ENCODE data around the gene MEIS1.
A peak's percentile ranks its signal among the peaks of the same experiment; 100 is the strongest.

MEIS1 gene

DNA sequence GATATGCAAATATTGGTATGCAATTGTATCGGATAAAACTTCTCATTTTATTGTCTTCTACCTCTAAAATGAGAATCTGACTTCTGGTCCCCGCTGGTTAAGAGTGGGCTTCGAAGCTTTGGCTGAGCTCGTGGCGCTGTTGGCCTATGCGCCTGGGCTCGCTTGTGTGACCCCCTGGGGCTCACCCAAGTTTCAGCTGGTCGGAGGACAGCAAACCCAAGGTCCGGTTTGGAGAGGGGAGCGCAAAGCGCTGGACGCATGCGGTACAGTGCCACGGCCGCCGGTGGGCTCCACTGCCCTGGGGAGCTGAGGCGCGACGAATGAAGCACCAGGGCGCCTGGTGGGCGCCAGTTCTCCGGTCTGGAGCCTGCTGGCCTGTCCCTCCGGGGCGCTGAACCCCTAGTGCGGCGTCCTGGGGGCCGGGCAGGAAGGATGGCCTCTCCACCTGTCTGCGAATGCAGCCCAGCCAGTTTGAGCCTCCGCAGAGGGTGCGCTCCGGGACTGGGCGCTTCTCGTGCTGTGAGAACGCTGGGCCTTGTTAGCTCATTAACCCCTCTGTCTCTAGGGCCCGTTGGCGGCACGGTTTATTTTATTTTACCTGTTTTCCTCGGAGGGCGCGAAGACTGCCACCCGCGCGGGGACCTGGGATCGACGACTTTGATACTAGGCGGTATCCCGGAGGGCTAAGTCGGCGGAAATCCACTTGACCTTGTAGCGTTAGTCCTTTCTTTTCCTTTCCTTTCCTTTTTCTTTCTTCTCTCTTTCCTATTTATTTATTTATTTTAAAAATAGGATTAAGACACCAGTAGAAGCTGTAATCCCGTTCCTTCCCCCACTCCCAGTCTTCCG is 10.4 kb downstream of the MEIS1 start:
- no peak for DNase-seq

DNA sequence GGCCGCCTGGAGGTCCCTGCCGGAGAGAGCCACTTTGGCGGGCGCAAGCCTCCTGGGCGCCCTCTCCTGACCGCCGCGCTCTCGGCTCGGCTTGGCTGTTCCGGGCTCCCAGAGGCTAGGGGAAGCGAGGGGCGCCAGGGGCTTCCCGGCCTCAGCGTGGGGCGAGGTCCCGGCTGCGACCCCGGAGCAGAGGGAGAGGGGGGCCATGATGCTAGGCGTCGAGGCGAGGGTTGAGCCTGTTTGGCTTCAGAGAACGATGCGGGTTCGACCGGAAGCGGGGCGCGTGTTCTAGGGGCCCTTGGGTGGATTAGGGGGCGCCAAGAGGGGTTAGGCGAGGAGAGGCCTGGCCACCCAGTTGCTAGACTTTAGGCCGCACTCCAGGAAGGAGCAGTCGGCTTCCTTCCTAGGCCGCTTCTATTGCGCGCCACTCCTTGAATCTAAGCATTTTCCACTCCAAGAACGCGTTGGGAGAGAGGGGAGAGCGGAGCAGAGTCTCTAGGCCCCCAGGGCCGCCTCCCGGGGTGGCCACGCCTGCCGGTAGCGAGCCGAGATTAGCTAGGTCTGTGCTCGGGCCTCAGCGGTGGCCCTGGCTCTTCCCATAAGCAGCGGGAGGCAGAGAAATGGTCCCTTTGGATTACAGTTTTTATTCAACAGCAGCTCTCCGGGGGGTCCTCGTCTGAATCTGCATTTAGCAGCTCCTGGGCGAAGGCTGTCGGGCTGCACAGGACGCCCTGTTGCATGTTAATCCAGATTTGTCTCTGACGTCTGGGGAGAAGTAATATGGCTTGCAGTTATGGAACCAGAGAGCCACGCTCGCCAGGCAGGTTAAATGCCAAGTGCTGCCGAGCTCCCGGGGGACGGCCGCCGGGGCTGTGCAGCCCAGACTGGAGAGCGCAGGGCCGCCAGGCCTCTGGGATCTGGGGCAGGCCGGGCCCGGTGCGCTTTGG is 11.3 kb downstream of the MEIS1 start:
- DNase-seq: peak in 1 of 2 donors; percentile 19

GRCh38 chr2:66446941-66447340 is 12.0 kb downstream of the MEIS1 start:
- no peak for DNase-seq

DNA sequence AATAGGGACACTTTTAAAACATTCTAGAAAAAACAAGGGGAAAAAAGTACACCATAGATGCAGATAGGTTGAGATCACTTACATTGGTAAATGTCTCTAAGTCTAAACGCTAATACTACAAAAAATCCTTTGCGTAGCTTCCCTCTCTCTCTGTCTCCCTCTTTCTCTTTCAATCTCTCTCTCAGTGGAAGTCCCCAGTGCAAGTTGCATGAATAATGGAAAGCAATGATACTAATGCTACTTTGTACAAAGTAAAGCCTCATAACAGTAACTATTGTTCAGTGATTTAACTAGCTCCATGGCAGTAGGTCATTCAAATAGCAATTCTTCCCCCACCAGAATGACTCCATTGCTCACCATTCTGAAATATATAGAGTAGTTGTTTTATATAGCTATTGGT is 12.8 kb downstream of the MEIS1 start:
- no peak for DNase-seq

- DNase-seq: no peak
These were observed 13.4 kb downstream of the MEIS1 start for GRCh38 chr2:66448136-66448991.

DNA sequence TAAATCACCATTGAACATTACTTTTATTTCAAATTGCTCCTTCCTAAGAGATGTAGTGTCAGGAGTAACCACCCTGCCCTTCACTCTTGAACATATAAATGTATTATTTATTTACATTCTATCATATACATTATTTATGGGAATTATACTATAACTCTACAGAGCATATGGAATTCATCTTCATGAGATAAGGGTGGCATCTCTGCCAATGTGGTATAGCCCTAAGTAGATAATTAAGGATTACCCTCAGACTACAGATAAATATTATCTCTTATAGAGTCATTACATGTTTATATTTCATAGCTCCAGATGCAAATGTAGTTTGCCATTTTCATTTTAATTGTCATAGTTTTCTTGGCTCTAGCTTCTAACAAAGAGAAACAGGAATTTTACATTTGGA is 17.3 kb downstream of the MEIS1 start:
- DNase-seq: no peak

DNA sequence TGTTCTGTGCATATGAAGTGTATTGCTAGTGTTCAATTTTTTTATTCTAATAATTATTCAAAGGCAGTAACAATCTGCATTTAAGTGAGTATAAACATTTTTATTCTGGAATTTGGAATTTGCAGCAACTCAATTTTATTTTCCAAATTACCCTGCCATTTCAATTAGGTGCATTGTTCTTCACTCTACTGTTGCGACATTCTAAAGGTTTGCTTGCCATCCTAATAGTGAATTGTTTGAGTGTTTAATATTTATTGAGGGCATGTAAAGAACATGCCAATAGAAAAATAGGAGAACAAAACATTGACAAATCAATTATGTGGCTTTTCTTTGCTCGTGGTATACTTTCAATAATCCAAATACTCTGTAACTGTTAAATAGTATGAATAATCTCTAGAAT is 18.0 kb downstream of the MEIS1 start:
- DNase-seq: no peak

DNA sequence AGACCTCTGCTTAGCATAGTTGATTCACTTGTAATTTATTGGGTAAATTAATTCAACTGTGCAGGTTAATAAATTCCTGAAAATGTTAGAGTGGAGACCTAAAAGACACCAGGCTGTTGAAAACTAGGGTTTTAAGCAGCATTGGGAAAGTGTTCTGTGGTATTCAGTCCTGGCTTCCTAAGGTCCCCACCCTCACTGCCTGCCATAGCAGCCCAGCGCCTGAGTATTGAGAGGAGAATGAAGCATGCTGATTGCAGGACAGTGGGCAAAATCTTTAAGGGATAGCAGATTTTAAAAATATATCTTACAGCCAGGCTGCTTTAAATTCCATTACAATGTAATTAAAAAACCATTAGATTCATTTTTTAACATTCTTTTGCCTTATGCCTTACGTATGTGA is 20.6 kb downstream of the MEIS1 start:
- DNase-seq: no peak

DNA sequence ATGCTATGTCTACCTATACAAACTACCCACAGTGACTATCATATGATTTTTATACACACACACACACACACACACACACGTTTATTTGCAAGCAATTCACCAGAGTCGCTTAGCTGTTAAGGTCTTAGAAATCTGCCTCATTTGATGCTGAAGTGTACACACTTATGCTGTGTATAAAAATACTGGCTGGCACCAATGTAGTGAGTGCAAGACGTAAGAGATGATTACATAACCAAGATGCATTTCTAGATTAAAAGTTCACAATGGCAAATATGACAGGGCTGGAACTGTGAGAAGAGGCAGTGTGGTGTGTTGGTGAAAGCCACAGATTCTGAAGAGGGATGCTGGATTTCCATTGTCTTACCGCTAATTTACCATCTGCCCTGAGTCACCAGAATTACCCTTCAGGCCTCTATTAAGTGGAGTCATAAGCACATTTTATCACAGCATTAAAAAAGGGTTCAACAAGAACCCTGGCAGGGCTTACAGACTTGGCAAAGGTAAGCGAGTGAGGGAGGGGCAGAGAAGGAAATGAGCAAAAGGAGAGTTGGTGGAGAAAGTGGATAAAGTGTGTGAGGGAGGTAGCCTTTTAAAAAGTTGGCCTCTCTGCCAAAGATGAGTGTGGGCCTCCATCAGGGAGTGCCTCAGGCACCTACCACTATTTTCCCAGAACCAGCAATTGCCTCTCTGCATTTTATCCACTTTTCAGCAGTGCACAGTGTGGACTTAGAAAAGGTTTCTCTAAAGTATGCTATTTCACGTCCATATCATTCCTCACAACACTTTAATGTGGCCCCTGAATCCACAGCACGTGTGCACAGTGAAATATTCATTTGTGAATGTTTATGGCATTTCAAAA is 21.5 kb downstream of the MEIS1 start:
- no peak for DNase-seq

DNA sequence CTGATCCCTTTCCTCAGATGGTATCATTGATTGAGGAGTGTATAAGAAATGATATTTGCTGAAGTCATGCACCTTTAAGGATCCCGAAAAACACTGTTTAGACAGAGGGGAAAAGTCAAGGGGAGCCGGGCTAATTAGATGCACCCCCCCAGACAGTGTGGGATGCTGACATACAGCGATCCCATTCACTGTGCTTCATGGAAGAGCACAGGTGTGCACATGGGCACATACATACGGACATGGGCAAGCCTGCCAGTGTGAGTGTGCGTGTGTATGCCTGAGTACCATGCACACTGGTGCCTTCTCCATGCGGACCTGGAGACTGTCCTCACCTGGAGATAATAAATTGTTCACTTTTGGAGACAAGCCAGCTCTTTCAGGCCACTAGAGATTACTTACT is 22.6 kb downstream of the MEIS1 start:
- no peak for DNase-seq

GRCh38 chr2:66460031-66460430 is 25.1 kb downstream of the MEIS1 start:
- DNase-seq: no peak

DNA sequence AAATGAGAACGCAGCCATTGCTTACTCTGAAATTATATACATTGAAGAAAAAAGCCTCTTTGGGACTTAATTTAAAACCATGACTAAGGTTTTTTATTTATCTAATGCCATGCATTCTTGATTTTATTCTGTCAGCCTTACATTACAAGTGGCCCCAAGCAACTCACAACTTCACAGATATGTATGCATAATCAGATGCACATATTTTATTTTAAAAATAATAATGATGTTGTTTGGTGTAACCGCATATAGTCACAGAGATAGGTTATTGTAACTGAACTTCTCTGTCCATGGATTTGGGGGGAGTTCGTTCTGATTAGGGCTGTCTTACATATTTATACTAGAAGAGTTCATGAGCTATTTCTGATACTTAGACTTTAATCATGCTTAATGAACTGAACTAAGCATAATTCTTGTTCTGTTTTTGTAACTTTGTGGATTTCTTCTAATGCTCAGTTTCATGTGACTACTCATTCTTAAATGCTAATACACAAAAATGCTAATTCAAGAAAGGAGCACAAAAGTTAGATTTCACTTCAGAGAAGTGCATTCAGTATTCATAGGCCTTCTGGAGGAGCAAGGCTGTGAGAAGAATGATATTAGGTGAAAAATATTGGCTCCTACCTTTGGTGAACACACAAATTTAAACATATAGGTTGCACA is 26.2 kb downstream of the MEIS1 start:
- DNase-seq: no peak

GRCh38 chr2:66461664-66462500 is 27.0 kb downstream of the MEIS1 start:
- DNase-seq: peak in 1 of 2 donors; percentile 33

DNA sequence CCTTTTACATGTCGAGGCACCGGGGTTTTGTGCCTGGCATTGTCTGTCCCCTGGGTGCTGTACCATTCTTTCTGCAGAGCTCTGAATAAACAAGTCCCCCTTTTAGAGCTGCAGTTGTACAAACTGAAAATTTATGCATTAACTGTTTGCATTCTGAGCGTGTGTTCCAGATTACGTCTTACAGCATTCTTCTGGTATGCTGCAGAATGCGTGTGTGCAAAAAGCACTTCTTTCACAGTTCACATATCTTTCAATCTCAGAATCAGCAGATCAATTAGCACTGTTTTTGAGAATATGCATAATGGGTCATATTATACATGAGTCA is 27.5 kb downstream of the MEIS1 start:
- no peak for DNase-seq

GRCh38 chr2:66463206-66463755 is 28.4 kb downstream of the MEIS1 start:
- DNase-seq: no peak

DNA sequence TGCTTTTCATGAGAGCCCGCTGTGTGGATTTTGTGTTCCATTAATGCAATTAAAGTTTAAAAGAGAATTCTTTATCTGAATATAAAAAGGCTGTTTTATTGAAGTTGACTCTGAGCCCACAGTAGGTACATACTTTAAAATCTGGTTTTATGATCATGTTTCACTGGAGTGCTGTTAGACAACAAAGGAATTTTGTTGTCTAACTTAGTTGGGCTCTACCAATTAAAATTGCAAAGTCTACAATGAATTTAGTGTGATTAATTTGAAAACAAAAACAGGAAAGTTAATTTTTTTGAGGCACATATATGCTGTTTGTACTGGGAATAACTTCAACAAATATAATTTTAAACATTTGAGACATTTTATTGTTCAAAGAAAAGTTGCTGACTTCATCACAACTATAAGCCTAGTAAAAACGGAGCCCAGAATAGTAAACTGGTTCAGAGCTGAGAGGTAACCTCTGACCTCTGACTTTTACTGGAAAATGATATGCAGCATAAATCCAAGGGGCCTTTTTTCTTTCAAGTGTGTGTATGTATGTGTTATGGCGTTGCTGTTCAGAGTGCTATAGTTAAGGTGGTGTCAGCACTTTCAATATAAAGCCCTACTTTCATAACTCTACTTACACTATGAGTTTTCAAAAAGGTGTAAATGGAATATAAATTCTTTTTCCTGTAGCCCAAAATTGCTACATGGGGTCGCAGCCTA is 30.2 kb downstream of the MEIS1 start:
- no peak for DNase-seq

DNA sequence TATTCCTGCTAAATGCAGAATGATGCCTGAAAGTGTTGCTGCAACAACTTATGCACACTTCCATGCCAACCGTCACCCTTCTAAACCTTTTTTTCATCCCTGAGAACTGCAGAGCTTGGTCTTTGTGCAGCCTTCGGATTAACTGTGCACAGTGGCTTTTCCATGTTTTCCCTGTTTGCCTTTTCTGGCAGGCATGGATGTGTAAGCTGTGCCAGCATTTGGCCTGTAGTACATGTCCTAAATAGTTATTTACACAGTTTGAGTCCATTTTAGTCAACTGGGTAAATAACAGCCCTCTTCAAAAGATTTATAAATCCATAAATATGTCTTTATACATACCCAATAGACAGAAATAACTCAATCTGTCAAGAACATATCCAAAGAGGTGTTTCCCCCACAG is 31.5 kb downstream of the MEIS1 start:
- no peak for DNase-seq

DNA sequence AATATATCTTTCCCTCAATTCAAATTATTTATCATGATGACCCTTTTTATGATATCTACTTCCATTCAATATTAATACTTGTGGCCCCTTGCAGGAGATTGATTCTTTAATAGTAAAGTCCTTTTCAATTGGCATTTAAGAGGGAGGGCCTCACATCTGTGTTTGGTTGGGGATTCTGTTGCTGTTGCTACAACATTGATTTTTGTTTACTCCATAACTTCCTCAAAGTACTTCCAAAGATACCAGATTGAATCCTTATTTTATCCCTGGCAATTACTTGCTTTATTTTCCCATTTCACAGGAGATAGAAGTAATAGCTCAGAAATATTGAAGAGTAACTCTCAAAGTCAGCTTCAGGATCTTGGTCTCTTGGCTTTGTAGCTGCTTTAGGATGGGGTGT is 32.8 kb downstream of the MEIS1 start:
- DNase-seq: no peak

- no peak for DNase-seq
These were observed 34.4 kb downstream of the MEIS1 start for GRCh38 chr2:66469214-66469902.

Measured in inflammatory macrophage (primary cell).